Measurements from ENCODE around the gene HAUS8. TPM values are rescaled to one million over a fixed set of nuclear protein-coding genes. Genes with fewer than 3 reads are reported as not detected.

HAUS8 gene
- total and polyA plus RNA-seq, 2 of the 13 experiments (the other 11 are each of a cell fraction or from before 2014, with no cell fraction given): 7.8 to 17.5 TPM

- TF ChIP-seq ZMYM3 (CRISPR knock-in tag; IDR thresholded peaks at IDR 0.05) (peak; percentile 77; the same call in 1 of the 2 replicates), ZNF615 (CRISPR knock-in tag; IDR thresholded peaks at IDR 0.05; ENCODE audit: borderline replicate concordance) (no peak), ZMAT5 (CRISPR knock-in tag; IDR thresholded peaks at IDR 0.05; ENCODE audit: borderline replicate concordance, low read depth) (no peak), DR1 (CRISPR knock-in tag; IDR thresholded peaks at IDR 0.05) (peak; percentile 71), SALL1 (CRISPR knock-in tag; IDR thresholded peaks at IDR 0.05) (peak; percentile 68), KMT2A (CRISPR knock-in tag; IDR thresholded peaks at IDR 0.05) (peak; percentile 69; the same call in 1 of the 2 replicates), ZNF136 (CRISPR knock-in tag; IDR thresholded peaks at IDR 0.05; ENCODE audit: low read depth) (peak; percentile 21; the same call in 1 of the 2 replicates), KLF15 (CRISPR knock-in tag; IDR thresholded peaks at IDR 0.05; ENCODE audit: borderline replicate concordance) (0 out of 2 replicates have a peak, but pooled peaks have one; percentile 48), SRY (CRISPR knock-in tag; IDR thresholded peaks at IDR 0.05) (no peak; the same call in 1 of the 2 replicates), NR2F2 (IDR thresholded peaks at IDR 0.05; ENCODE audit: borderline replicate concordance, low read depth) (0 out of 2 replicates have a peak, but pooled peaks have one; percentile 41), THAP11 (CRISPR knock-in tag; IDR thresholded peaks at IDR 0.05) (peak; percentile 89), ZFY (CRISPR knock-in tag; IDR thresholded peaks at IDR 0.05) (peak; percentile 80), ZNF878 (CRISPR knock-in tag; IDR thresholded peaks at IDR 0.05) (peak; percentile 92; the same call in 1 of the 2 replicates), MED1 (CRISPR knock-in tag; IDR thresholded peaks at IDR 0.05) (peak; percentile 68), NCOR1 (IDR thresholded peaks at IDR 0.05; ENCODE audit: borderline replicate concordance, low read length) (peak; percentile 30; the same call in 1 of the 2 replicates), ATF7 (IDR thresholded peaks at IDR 0.05) (peak; percentile 86), ATF7 (CRISPR knock-in tag; IDR thresholded peaks at IDR 0.05) (no peak), NCOA2 (CRISPR knock-in tag; IDR thresholded peaks at IDR 0.05) (0 out of 2 replicates have a peak, but pooled peaks have one; percentile 11), U2AF1 (optimal IDR thresholded peaks at IDR 0.05; ENCODE audit: low read depth, low read length) (peak; percentile 65), ZNF839 (CRISPR knock-in tag; IDR thresholded peaks at IDR 0.05; ENCODE audit: borderline replicate concordance) (peak; percentile 87; the same call in 1 of the 2 replicates), ZNF552 (CRISPR knock-in tag; IDR thresholded peaks at IDR 0.05; ENCODE audit: borderline replicate concordance) (peak; percentile 49; the same call in 1 of the 2 replicates), RBM39 (IDR thresholded peaks at IDR 0.05; ENCODE audit: low read depth, low read length, poor library complexity, severe bottlenecking) (peak; percentile 72), ZNF644 (CRISPR knock-in tag; IDR thresholded peaks at IDR 0.05; ENCODE audit: low read depth) (no peak), ZNF383 (CRISPR knock-in tag; IDR thresholded peaks at IDR 0.05; ENCODE audit: borderline replicate concordance) (no peak), HOXD1 (CRISPR knock-in tag; IDR thresholded peaks at IDR 0.05) (peak; percentile 6; the same call in 1 of the 2 replicates), GATAD2A (CRISPR knock-in tag; IDR thresholded peaks at IDR 0.05) (no peak)
- TF ChIP-seq, protein P1, sequence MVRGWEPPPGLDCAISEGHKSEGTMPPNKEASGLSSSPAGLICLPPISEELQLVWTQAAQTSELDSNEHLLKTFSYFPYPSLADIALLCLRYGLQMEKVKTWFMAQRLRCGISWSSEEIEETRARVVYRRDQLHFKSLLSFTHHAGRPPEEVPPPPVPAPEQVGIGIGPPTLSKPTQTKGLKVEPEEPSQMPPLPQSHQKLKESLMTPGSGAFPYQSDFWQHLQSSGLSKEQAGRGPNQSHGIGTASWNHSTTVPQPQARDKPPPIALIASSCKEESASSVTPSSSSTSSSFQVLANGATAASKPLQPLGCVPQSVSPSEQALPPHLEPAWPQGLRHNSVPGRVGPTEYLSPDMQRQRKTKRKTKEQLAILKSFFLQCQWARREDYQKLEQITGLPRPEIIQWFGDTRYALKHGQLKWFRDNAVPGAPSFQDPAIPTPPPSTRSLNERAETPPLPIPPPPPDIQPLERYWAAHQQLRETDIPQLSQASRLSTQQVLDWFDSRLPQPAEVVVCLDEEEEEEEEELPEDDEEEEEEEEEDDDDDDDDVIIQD (CRISPR knock-in tag; IDR thresholded peaks at IDR 0.05; ENCODE audit: low read depth): peak; percentile 18; the same call in 1 of the 2 replicates
These were observed at the start of gene HAUS8, which contains the start of gene MYO9B (continued) for GRCh38 chr19:17075035-17075863.

All from HepG2 (cell line).